ENCODE data around the gene IFNA14. TPM values are rescaled to one million over a fixed set of nuclear protein-coding genes. Genes with fewer than 3 reads are reported as not detected.

IFNA14 gene
- total and polyA plus RNA-seq, 2 experiments from 2014 or later, result not detected

DNA sequence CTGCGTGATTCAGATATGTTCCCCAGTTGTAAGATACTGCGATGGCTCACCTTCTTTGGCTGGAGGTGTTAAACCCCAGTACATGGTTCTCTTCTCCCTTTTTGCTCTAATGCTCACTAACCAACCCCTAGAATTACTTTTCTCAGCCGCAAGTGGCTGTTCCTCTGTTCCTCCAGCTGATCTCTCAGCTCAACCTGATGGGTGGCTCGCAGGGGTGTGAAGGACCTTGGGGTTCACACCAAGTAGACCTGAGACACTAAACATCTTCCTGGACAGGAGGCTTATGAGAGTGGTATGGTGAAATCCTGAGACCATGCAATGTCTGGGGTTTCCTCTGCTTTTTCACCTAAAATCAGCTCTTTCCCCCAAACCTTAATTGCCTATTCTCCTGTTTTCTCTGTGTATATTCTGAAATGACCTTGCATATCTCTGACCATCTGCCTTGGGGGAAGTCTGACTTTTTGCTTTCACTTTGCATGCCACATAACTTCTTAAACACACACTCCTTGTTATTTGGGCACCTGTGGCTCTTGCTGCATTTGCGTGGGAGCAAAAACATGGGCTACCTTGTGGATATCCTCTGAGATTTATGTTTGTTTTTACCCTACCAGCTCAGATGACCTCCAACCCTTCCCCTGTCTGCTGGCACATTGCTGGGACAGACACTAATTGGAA lies 15.9 kb upstream of the IFNA14 start:
- Histone ChIP-seq H3K4me1 (ENCODE audit: insufficient read depth) (no peaks in the 10 kb centered on the region), H3K9me2 (ENCODE audit: insufficient read depth) (no peaks in the 10 kb centered on the region), H3K4me2 (ENCODE audit: unreplicated experiment) (no peak overlapping the region), H2AFZ (no peak overlapping the region), H3K4me3 (no peak overlapping the region), H3K36me3 (ENCODE audit: low read depth) (no peaks in the 10 kb centered on the region), H3K79me2 (ENCODE audit: insufficient read depth) (no peaks in the 10 kb centered on the region), H3K27me3 (replicated peaks; ENCODE audit: insufficient read depth) (peaks cover 57% of the 10 kb centered on the region), H3K27ac (no peak overlapping the region), H4K20me1 (ENCODE audit: insufficient read depth) (no peaks in the 10 kb centered on the region), H3F3A (ENCODE audit: insufficient read depth) (no peaks in the 10 kb centered on the region), H3K9ac (no peak overlapping the region), H3K9me3 (ENCODE audit: low read depth) (no peaks in the 10 kb centered on the region)
- in situ Hi-C loops (cut with MboI), result no loop called here
- DNase-seq, result no peak
- WGBS, 2 experiments (ENCODE audit: low coverage in 1 of 2, low lambda C conversion rate in 2 of 2, missing lambda C conversion rate in 2 of 2), result 47 to 57% methylated on average over 5 of the region's 5 CpGs
- TF ChIP-seq EZH2 (IDR thresholded peaks at IDR 0.05; ENCODE audit: insufficient read depth, poor library complexity, severe bottlenecking) (no peak), EZH2phosphoT487 (IDR thresholded peaks at IDR 0.05; ENCODE audit: insufficient read depth, low read depth) (no peak)

DNA sequence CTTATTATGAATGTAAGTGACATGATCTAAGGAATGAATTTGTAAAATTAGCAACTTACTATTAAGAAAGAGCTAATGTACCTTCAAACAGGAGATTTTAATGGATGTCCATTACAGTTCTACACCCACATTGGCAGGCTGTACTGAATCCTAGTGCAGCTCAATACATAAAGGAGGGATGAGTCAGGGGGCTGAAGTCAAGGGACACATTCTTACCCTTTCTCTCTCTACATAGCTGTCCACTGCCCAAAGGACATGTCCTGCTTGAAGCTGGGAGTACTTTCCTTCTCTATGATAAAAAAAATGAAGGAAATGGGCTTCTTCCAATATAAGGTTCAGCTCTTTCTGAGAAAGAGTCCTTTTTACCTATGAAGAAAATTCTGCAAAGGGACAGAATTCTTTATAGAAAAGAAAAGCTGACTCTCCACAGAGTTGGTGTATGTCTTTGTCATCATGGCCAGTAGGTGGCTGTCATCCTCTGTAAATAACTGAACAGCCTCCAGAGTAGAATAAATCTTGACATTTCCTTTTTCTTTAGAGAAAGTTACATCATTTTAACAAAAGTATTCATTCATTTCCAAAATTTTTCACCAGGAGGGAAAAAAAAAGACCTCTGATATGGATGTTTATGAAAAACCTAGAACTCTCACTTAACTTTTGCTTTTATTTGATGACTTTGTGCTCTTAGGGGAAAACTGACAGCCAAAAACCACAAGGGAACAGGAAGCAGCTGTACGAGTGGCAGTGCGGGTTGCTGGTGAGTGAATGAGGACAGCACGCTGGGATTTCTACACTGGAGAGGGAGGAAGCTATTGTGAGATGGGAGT lies 13.1 kb upstream of the IFNA14 start:
- Histone ChIP-seq H3K9ac (peak overlapping the region; percentile 30; the same call in 1 of the 2 replicates), H2AFZ (peak overlapping the region; percentile 78), H3F3A (ENCODE audit: insufficient read depth) (no peaks in the 10 kb centered on the region), H3K27ac (no peak overlapping the region), H3K4me1 (ENCODE audit: insufficient read depth) (no peaks in the 10 kb centered on the region), H3K4me2 (ENCODE audit: unreplicated experiment) (peak overlapping the region; percentile 77), H3K27me3 (replicated peaks; ENCODE audit: insufficient read depth) (peaks cover 79% of the 10 kb centered on the region), H3K9me2 (ENCODE audit: insufficient read depth) (no peaks in the 10 kb centered on the region), H3K4me3 (peak overlapping the region; percentile 60), H3K79me2 (ENCODE audit: insufficient read depth) (no peaks in the 10 kb centered on the region), H4K20me1 (ENCODE audit: insufficient read depth) (no peaks in the 10 kb centered on the region), H3K36me3 (ENCODE audit: low read depth) (no peaks in the 10 kb centered on the region), H3K9me3 (ENCODE audit: low read depth) (no peaks in the 10 kb centered on the region)
- no peak for TF ChIP-seq EZH2 (IDR thresholded peaks at IDR 0.05; ENCODE audit: insufficient read depth, poor library complexity, severe bottlenecking)
- TF ChIP-seq EZH2phosphoT487 (IDR thresholded peaks at IDR 0.05; ENCODE audit: insufficient read depth, low read depth), result no peak
- 2 to 3% methylated on average over 3 of the region's 3 CpGs for WGBS, 2 experiments (ENCODE audit: low coverage in 1 of 2, low lambda C conversion rate in 2 of 2, missing lambda C conversion rate in 2 of 2)
- peak; percentile 64 for DNase-seq
- in situ Hi-C loops (cut with MboI), result no loop called here

DNA sequence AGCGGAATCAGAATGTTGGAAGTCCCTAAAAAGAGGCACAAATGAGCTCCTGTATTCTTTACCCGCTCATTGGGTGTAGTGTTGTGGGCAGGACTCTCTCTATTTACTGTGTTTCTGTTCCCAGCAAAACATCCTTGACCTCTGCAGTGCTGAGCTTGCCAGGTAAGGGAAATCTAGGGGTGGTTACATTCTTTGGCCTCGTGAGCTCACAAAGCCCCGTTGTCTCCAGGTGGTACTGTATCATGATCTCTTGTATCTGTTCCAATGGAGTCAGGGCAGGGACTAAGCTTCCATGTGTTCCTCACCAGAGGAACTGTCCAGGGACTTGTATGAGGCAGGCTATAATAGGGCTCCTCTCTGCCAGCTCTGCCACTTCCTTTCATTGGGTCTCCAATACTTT lies 11.8 kb upstream of the IFNA14 start:
- Histone ChIP-seq H3K4me3 (no peak overlapping the region), H3K79me2 (ENCODE audit: insufficient read depth) (no peaks in the 10 kb centered on the region), H2AFZ (no peak overlapping the region), H3K4me2 (ENCODE audit: unreplicated experiment) (no peak overlapping the region), H3K27ac (no peak overlapping the region), H3F3A (ENCODE audit: insufficient read depth) (no peaks in the 10 kb centered on the region), H3K9me3 (ENCODE audit: low read depth) (no peaks in the 10 kb centered on the region), H4K20me1 (ENCODE audit: insufficient read depth) (no peaks in the 10 kb centered on the region), H3K9ac (no peak overlapping the region), H3K27me3 (replicated peaks; ENCODE audit: insufficient read depth) (peaks cover 70% of the 10 kb centered on the region), H3K4me1 (ENCODE audit: insufficient read depth) (no peaks in the 10 kb centered on the region), H3K9me2 (ENCODE audit: insufficient read depth) (no peaks in the 10 kb centered on the region), H3K36me3 (ENCODE audit: low read depth) (no peaks in the 10 kb centered on the region)
- in situ Hi-C loops (cut with MboI), result no loop called here
- no peak for TF ChIP-seq EZH2 (IDR thresholded peaks at IDR 0.05; ENCODE audit: insufficient read depth, poor library complexity, severe bottlenecking)
- no peak for TF ChIP-seq EZH2phosphoT487 (IDR thresholded peaks at IDR 0.05; ENCODE audit: insufficient read depth, low read depth)
- WGBS, 2 experiments (ENCODE audit: low coverage in 1 of 2, low lambda C conversion rate in 2 of 2, missing lambda C conversion rate in 2 of 2), result 38 to 51% methylated on average over 4 of the region's 4 CpGs
- DNase-seq, result no peak

GRCh38 chr9:21251190-21251589 lies 11.4 kb upstream of the IFNA14 start:
- Histone ChIP-seq H3K36me3 (ENCODE audit: low read depth) (no peaks in the 10 kb centered on the region), H3K9me2 (ENCODE audit: insufficient read depth) (no peaks in the 10 kb centered on the region), H3K27ac (no peak overlapping the region), H3F3A (ENCODE audit: insufficient read depth) (no peaks in the 10 kb centered on the region), H3K4me2 (ENCODE audit: unreplicated experiment) (no peak overlapping the region), H3K9ac (no peak overlapping the region), H3K4me3 (no peak overlapping the region), H2AFZ (no peak overlapping the region), H3K79me2 (ENCODE audit: insufficient read depth) (no peaks in the 10 kb centered on the region), H3K4me1 (ENCODE audit: insufficient read depth) (no peaks in the 10 kb centered on the region), H4K20me1 (ENCODE audit: insufficient read depth) (no peaks in the 10 kb centered on the region), H3K9me3 (ENCODE audit: low read depth) (no peaks in the 10 kb centered on the region), H3K27me3 (replicated peaks; ENCODE audit: insufficient read depth) (peaks cover 68% of the 10 kb centered on the region)
- in situ Hi-C loops (cut with MboI), result no loop called here
- no peak for DNase-seq
- no peak for TF ChIP-seq EZH2 (IDR thresholded peaks at IDR 0.05; ENCODE audit: insufficient read depth, poor library complexity, severe bottlenecking)
- WGBS, 2 experiments (ENCODE audit: low coverage in 1 of 2, low lambda C conversion rate in 2 of 2, missing lambda C conversion rate in 2 of 2), result 15 to 25% methylated on average over 1 of the region's 1 CpG
